Upper lobe of left lung (tissue), 6 donors: ENCODE measurements around the gene RNF183. TPM values are rescaled to one million over a fixed set of nuclear protein-coding genes. Genes with fewer than 3 reads are reported as not detected.

ENCODE experiments used
- ATAC-seq, 2 donors: fragments of 200-7000 bp; cut with Tn5 transposase; one replicate each; pipeline ENCODE4 v1.9.1; 2022; ENCODE audit warnings: mild to moderate bottlenecking in 2 of 2, moderate library complexity in 2 of 2; ENCODE audit not compliant: low FRiP score in 2 of 2
- DNase-seq, 2 donors: peaks; one replicate each; pipeline ENCODE4 v3.0.0-alpha.2; 2019 to 2020
- H3K27ac ChIP-seq, 4 donors: fragments of 200-600 bp; sonication (generic); one replicate each; pipeline ENCODE4 v1.5.1; 2016 to 2019
- H3K27me3 ChIP-seq, 4 donors: fragments of 200-600 bp; sonication (generic); one replicate each; pipeline ENCODE4 v1.5.1; 2017 to 2019
- H3K36me3 ChIP-seq, 4 donors: fragments of 200-600 bp; sonication (generic); one replicate each; pipeline ENCODE4 v1.5.1; 2016 to 2019
- H3K4me1 ChIP-seq, 4 donors: fragments of 200-600 bp; sonication (generic); one replicate each; pipeline ENCODE4 v1.5.1; 2018 to 2019
- H3K4me3 ChIP-seq, 4 donors: fragments of 200-600 bp; sonication (generic); one replicate each; pipeline ENCODE4 v1.5.1; 2017 to 2019; ENCODE audit warnings: mild to moderate bottlenecking in 2 of 4, moderate library complexity in 1 of 4
- H3K9me3 ChIP-seq, 4 donors: fragments of 200-600 bp; sonication (generic); one replicate each; pipeline ENCODE4 v1.5.1; 2018 to 2019
- EP300 ChIP-seq, 4 donors: sonication (generic); formaldehyde crosslinking; IDR thresholded peaks; one replicate each; pipeline ENCODE4 v1.5.1; 2017; ENCODE audit warnings: antibody characterized with exemption in 4 of 4, control low read depth in 2 of 4
- POLR2A ChIP-seq, 4 donors: fragments of 450-650 bp; IDR thresholded peaks; one replicate each; pipeline ENCODE4 v1.5.1; 2016 to 2017; ENCODE audit warnings: antibody characterized with exemption in 4 of 4, mild to moderate bottlenecking in 2 of 4
- POLR2AphosphoS5 ChIP-seq, 2 donors: sonication (generic); formaldehyde crosslinking; IDR thresholded peaks; one replicate each; pipeline ENCODE4 v1.5.1; 2017; ENCODE audit warnings: antibody characterized with exemption in 2 of 2
- WGBS, 2 donors: methylation state at CpG; one replicate each; pipeline ENCODE4 v1.1.5; 2017 to 2018; 5-methylcytosine and 5-hydroxymethylcytosine counted together
- total RNA-seq, 6 donors: library from RNA; depleted of rRNA in 4 of 6; stranded (reverse); fragments of >200 nt in 4 of 6; gene quantifications; one replicate each; pipeline versions ENCODE4 v1.1.0 to v1.2.1, GENCODE V29; 2016 to 2021
- TF ChIP-seq, protein P1 (sequence below), 6 experiments: fragments of 450-650 bp in 4 of 6; fragments of 200-600 bp in 2 of 6; sonication (generic) in 2 of 6; IDR thresholded peaks; one replicate each; pipeline ENCODE4 v1.5.1; 2016 to 2019; ENCODE audit warnings: antibody characterized with exemption in 6 of 6
- donor health status: DM: no; HTN: no; CAD: no; lungs with moderate emphysema.
- donor health status: DM: no; HTN: yes; CAD: no; lungs with severe emphysema.

Gene RNF183
- total RNA-seq, 6 donors from 2014 or later = 0.30 to 3.1 (median 0.39) TPM; not detected in 3

DNA sequence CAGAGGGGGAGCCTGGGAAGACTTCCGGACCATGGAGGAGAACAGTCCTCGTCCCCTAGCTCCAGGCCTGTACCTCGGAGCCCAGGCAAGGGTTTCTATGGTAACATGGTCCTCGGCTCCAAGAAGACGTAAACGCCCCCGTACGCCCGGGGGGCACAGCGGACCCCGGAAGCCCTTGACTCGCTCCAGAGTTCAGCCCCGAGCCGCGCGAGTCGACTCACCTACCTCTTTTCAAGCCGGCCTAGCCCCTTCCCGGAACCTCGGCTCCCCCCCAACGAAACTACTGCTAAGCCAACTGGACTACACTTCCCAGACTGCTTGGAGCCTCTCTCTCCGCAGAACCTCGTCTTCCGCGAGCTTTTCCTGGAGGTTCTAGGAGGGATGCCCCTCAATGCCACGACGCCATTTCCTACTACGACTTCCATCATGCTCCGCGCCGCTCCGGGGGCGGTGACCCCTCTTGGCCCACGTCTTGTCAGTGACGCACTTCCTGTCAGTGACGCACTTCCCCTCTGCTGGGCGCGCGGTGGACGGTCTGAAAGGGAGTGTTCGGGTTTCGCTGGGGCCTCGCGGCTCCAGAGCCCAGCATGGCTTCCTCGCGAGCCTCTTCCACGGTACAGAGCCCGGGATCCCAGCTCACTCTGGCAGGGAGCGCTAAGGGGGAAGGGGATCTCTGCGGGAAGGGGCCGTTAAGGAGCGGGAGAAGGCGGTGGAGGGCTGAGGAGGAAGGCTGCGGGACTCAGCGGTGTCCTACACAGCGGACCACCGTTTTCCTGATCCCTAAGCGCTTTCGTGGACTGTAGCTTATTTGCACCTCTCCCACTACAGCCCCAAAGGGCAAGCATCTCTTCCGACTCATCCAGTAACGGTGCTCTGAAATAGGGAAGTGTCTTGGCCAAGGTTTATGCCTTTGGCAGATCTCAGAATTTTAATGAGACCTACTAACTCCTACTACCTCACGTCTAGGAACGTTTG lies 27.7 kb downstream of the RNF183 start, which contains the start of the genes CDC26 and PRPF4:
TSS of gene CDC26 (minus strand) at position 416 of the 975 bp plus-strand sequence. CDS start 3,065 bp downstream, outside the sequence.
TSS of gene PRPF4 (plus strand) at position 502 of the 975 bp plus-strand sequence. CDS start at position 588, 86 bp downstream.
- TF ChIP-seq, protein P1, sequence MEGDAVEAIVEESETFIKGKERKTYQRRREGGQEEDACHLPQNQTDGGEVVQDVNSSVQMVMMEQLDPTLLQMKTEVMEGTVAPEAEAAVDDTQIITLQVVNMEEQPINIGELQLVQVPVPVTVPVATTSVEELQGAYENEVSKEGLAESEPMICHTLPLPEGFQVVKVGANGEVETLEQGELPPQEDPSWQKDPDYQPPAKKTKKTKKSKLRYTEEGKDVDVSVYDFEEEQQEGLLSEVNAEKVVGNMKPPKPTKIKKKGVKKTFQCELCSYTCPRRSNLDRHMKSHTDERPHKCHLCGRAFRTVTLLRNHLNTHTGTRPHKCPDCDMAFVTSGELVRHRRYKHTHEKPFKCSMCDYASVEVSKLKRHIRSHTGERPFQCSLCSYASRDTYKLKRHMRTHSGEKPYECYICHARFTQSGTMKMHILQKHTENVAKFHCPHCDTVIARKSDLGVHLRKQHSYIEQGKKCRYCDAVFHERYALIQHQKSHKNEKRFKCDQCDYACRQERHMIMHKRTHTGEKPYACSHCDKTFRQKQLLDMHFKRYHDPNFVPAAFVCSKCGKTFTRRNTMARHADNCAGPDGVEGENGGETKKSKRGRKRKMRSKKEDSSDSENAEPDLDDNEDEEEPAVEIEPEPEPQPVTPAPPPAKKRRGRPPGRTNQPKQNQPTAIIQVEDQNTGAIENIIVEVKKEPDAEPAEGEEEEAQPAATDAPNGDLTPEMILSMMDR (IDR thresholded peaks at IDR 0.05) = peak in 1 of 6 experiments; percentile 32
- peak in 3 of 4 donors; percentile 50 to 91 (median 66) for TF ChIP-seq EP300 (IDR thresholded peaks at IDR 0.05)
- peak; percentile 99 to 100 for TF ChIP-seq POLR2AphosphoS5 (IDR thresholded peaks at IDR 0.05)
- TF ChIP-seq POLR2A (IDR thresholded peaks at IDR 0.05) = peak in 3 of 4 donors; percentile 79 to 96 (median 81)
- WGBS, 2 donors = 0 to 1% methylated on average over 23 to 62 of the region's 63 CpGs
- ATAC-seq (peak; percentile 98), DNase-seq (peak; percentile 97)
- Histone ChIP-seq H3K27me3 (no peaks in the 10 kb centered on the region), H3K36me3 (peaks cover 17 to 60% (median 37%) of the 10 kb centered on the region in 4 donors), H3K9me3 (no peaks in the 10 kb centered on the region), H3K27ac (peak within 1 kb of the TSS; percentile 89 to 97 (median 94)), H3K4me3 (peak within 1 kb of the TSS; percentile 71 to 84 (median 74)), H3K4me1 (peaks cover 17 to 36% (median 23%) of the 10 kb centered on the region in 4 donors)

DNA sequence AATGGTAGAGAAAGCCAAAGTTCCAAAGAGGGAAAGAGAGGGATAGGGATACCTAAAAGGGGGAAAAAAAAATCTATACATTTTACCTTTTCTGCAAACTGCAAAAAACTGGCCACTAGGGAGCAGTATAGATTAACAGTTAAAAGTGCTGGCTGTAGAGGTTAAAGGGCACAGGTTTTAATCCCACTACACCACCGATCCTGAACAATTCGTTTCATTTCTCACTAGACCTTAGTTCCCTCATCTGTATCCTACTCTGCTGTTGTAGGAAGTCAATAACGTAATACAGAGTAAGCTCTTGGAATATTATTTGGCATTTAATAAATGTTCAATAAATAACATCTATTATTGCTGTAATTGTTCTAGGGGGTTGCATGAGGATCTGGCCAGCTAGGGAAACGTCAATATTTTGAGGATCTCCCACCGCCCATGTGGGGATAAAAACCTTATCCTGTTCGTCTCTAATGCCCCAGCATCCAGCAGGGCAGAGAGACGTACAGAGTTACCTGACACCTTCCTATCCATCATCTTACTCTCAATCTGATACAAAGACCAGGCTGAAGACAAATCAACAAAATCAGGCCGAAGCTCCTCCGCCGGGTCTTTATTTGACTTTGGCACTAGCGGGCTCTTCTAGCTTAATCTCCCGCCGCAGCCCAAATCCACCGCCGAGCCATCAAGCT lies 28.6 kb downstream of the RNF183 start:
- no peaks in the 10 kb centered on the region for H3K27me3 ChIP-seq
- ATAC-seq = peak; percentile 68 to 82
- TF ChIP-seq, protein P1 (IDR thresholded peaks at IDR 0.05) = peak; percentile 47 to 85 (median 64)
- TF ChIP-seq POLR2AphosphoS5 (IDR thresholded peaks at IDR 0.05) = no peak
- H3K36me3 ChIP-seq = peaks cover 17 to 60% (median 33%) of the 10 kb centered on the region in 4 donors
- H3K9me3 ChIP-seq = no peaks in the 10 kb centered on the region
- peaks cover 17 to 36% (median 23%) of the 10 kb centered on the region in 4 donors for H3K4me1 ChIP-seq
- no peak for DNase-seq
- peak overlapping the region; percentile 89 to 97 (median 94) for H3K27ac ChIP-seq
- peak overlapping the region; percentile 71 to 84 (median 74) for H3K4me3 ChIP-seq
- 0 to 3% methylated on average over 14 to 15 of the region's 15 CpGs for WGBS, 2 donors

DNA sequence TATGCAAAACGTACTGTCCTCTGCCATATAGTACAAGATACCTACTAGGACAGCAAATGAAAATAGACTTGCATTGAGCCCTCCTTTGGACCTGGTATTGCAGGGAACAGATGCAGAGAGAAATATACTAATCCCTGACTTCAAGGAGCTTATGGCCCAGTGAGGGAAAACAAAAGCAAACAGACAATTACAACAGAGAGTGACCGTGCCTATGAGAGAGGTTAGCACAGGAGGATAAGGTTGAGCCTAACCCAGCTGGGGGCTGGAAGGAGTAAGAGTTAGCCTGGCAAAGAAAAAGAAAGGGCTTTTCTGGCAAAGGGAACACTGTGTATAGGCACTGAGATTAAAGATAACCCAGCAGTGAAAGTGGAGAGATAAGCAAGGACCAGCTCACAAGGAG lies 33.3 kb downstream of the RNF183 start:
- Histone ChIP-seq H3K27ac (no peak overlapping the region), H3K27me3 (no peaks in the 10 kb centered on the region), H3K36me3 (peaks cover 23 to 78% (median 43%) of the 10 kb centered on the region in 4 donors), H3K4me3 (no peak overlapping the region), H3K4me1 (peaks cover 4 to 12% (median 10%) of the 10 kb centered on the region in 4 donors), H3K9me3 (no peaks in the 10 kb centered on the region)
- TF ChIP-seq EP300 (IDR thresholded peaks at IDR 0.05) (no peak), POLR2A (IDR thresholded peaks at IDR 0.05) (no peak), POLR2AphosphoS5 (IDR thresholded peaks at IDR 0.05) (no peak)
- TF ChIP-seq, protein P1 (IDR thresholded peaks at IDR 0.05) = no peak
- no peak for DNase-seq
- no peak for ATAC-seq
- WGBS, 2 donors = 93 to 95% methylated on average over 2 of the region's 2 CpGs

DNA sequence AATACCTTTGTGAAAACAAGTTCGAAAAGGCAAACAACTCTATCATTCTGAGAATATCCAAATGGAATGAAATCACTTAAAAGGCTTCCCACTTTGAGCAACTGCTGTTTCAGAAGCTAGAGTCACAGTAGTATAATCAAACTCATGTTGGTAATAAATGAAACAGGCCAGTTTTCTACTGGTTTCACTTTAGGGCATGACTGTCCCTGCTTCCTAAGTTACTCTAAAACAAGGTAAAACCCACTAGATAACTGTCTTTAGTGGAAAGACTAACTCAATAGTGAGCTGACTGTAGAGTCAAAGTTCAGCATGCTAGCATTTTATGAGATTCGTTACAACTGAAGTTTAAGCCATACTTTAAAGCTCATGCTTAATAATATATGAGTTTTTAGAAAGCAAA lies 33.8 kb downstream of the RNF183 start:
- no peak for ATAC-seq
- Histone ChIP-seq H3K27ac (no peak overlapping the region), H3K4me3 (no peak overlapping the region), H3K36me3 (peaks cover 23 to 78% (median 43%) of the 10 kb centered on the region in 4 donors), H3K4me1 (peaks cover 4 to 7% (median 6%) of the 10 kb centered on the region in 4 donors), H3K27me3 (no peaks in the 10 kb centered on the region), H3K9me3 (no peaks in the 10 kb centered on the region)
- WGBS, 2 donors = 96% methylated on average over 2 of the region's 2 CpGs
- TF ChIP-seq POLR2AphosphoS5 (IDR thresholded peaks at IDR 0.05) (no peak), POLR2A (IDR thresholded peaks at IDR 0.05) (no peak), EP300 (IDR thresholded peaks at IDR 0.05) (no peak)
- TF ChIP-seq, protein P1 (IDR thresholded peaks at IDR 0.05) = no peak
- no peak for DNase-seq
